HL-60 (cell line): Measurements from ENCODE around the gene ABCC4.
"Not testable (repeated sequence)": the region's sequence is repeated elsewhere in the genome, so short reads cannot be mapped to it uniquely, and the experiment has no call there.

Experiments used
- POLR2AphosphoS5 ChIP-seq: IDR thresholded peaks from 2 replicates; pipeline ENCODE4 v1.6.1; 2012; ENCODE audit warnings: low read depth
- TF ChIP-seq, protein P1 (sequence below): IDR thresholded peaks from one replicate; pipeline ENCODE4 v1.5.1; 2011; ENCODE audit warnings: low read length, control low read depth, inconsistent platforms; ENCODE audit not compliant: insufficient read depth

DNA sequence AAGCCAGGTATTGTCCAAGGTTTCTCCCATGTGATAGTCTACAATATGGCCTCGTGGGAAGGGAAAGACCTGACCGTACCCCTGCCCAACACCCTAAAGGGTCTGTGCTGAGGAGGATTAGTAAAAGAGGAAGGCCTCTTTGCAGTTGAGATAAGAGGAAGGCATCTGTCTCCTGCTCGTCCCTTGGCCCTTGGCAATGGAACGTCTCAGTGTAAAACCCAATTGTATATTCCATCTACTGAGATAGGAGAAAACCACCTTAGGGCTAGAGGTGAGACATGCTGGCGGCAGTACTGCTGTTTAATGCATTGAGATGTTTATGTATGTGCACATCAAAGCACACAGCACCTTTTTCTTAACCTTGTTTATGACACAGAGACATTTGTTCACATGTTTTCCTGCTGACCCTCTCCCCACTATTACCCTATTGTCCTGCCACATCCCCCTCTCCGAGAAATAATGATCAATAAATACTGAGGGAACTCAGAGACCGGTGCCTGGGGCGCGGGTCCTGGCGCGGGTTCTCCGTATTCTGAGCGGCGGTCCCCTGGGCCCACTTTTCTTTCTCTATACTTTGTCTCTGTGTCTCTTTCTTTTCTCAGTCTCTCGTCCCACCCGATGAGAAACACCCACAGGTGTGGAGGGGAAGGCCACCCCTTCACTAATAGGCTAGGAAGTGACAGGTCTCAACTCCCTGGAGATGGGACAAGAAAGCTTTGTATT lies 32.7 kb downstream of the ABCC4 start:
- TF ChIP-seq, protein P1, sequence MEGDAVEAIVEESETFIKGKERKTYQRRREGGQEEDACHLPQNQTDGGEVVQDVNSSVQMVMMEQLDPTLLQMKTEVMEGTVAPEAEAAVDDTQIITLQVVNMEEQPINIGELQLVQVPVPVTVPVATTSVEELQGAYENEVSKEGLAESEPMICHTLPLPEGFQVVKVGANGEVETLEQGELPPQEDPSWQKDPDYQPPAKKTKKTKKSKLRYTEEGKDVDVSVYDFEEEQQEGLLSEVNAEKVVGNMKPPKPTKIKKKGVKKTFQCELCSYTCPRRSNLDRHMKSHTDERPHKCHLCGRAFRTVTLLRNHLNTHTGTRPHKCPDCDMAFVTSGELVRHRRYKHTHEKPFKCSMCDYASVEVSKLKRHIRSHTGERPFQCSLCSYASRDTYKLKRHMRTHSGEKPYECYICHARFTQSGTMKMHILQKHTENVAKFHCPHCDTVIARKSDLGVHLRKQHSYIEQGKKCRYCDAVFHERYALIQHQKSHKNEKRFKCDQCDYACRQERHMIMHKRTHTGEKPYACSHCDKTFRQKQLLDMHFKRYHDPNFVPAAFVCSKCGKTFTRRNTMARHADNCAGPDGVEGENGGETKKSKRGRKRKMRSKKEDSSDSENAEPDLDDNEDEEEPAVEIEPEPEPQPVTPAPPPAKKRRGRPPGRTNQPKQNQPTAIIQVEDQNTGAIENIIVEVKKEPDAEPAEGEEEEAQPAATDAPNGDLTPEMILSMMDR: not testable (repeated sequence)
- TF ChIP-seq POLR2AphosphoS5: not testable (repeated sequence)
